HEK293 (cell line): ENCODE measurements around the gene ADGRB3.

Experiments
- CTCF ChIA-PET: fragments of 350-600 bp; formaldehyde crosslinking; extraction: SDS; loops from one replicate; lab custom pipeline; 2021; ENCODE audit warnings: antibody characterized with exemption; lab: Yijun Ruan, JAX
- POLR2A ChIA-PET: fragments of 300-600 bp; formaldehyde crosslinking; extraction: SDS; loops from one replicate; lab custom pipeline; 2020; ENCODE audit warnings: antibody characterized with exemption, inconsistent platforms; lab: Yijun Ruan, JAX
- H3K27ac ChIP-seq: fragments of 200-500 bp; sonication (Bioruptor generic); 2 replicates; pipeline ENCODE4 v1.5.1; 2014; ENCODE audit warnings: low read depth, low read length, control low read depth, inconsistent platforms; ENCODE audit errors: extremely low read depth
- H3K36me3 ChIP-seq, 2 experiments: fragments of 200-500 bp in 1 of 2; sonication (Bioruptor generic) in 1 of 2; 1 replicate in 1 of 2; 2 replicates in 1 of 2; pipeline ENCODE4 v1.5.1; 2014 to 2017; ENCODE audit warnings: inconsistent platforms in 2 of 2, low read length in 2 of 2; ENCODE audit not compliant: control insufficient read depth in 2 of 2, insufficient read depth in 1 of 2
- H3K4me1 ChIP-seq: fragments of 200-500 bp; sonication (Bioruptor generic); 2 replicates; pipeline ENCODE4 v1.5.1; 2014; ENCODE audit warnings: mild to moderate bottlenecking, low read length, inconsistent platforms; ENCODE audit not compliant: control insufficient read depth, insufficient read depth
- H3K4me3 ChIP-seq: 2 replicates; pipeline ENCODE4 v1.5.1; 2011; ENCODE audit warnings: low read depth, mild to moderate bottlenecking, control low read depth, low read length, moderate library complexity
- H3K9me3 ChIP-seq: fragments of 200-500 bp; sonication (Bioruptor generic); 2 replicates; pipeline ENCODE4 v1.5.1; 2014; ENCODE audit warnings: low read depth, low read length, inconsistent platforms; ENCODE audit not compliant: control insufficient read depth, insufficient read depth
- HOXA7 ChIP-seq: sonication (generic); formaldehyde crosslinking; IDR thresholded peaks from 2 replicates; pipeline ENCODE4 v1.8.1; 2022; ENCODE audit warnings: missing genetic modification reagents, borderline replicate concordance
- MYNN ChIP-seq: fragments of 450-650 bp; formaldehyde crosslinking; IDR thresholded peaks from 2 replicates; pipeline ENCODE4 v1.5.1; 2016; ENCODE audit warnings: missing biosample characterization, missing genetic modification characterization, borderline replicate concordance
- PBX3 ChIP-seq: sonication (generic); formaldehyde crosslinking; IDR thresholded peaks from 2 replicates; pipeline ENCODE4 v1.8.1; 2022; ENCODE audit warnings: mild to moderate bottlenecking, moderate library complexity, missing genetic modification reagents
- TCF7L2 ChIP-seq: IDR thresholded peaks from 2 replicates; pipeline ENCODE4 v1.6.1; 2011; ENCODE audit warnings: low read depth, mild to moderate bottlenecking, inconsistent platforms, low read length, moderate library complexity, borderline replicate concordance
- ZBTB21 ChIP-seq: fragments of 450-650 bp; formaldehyde crosslinking; IDR thresholded peaks from 2 replicates; pipeline ENCODE4 v1.5.1; 2017; ENCODE audit warnings: missing biosample characterization, missing genetic modification characterization
- ZNF112 ChIP-seq: fragments of 450-650 bp; formaldehyde crosslinking; IDR thresholded peaks from 2 replicates; pipeline ENCODE4 v1.5.0; 2017; ENCODE audit warnings: missing biosample characterization, missing genetic modification characterization
- ZNF132 ChIP-seq: fragments of 450-650 bp; formaldehyde crosslinking; IDR thresholded peaks from 2 replicates; pipeline ENCODE4 v1.5.1; 2017; ENCODE audit warnings: missing biosample characterization, missing genetic modification characterization, borderline replicate concordance
- ZNF18 ChIP-seq: fragments of 450-650 bp; formaldehyde crosslinking; IDR thresholded peaks from 2 replicates; pipeline ENCODE4 v1.5.1; 2016; ENCODE audit warnings: missing biosample characterization, missing genetic modification characterization
- ZNF221 ChIP-seq: fragments of 450-650 bp; formaldehyde crosslinking; IDR thresholded peaks from 2 replicates; pipeline ENCODE4 v1.5.1; 2017; ENCODE audit warnings: missing biosample characterization, missing genetic modification characterization, borderline replicate concordance
- ZNF280C ChIP-seq: fragments of 450-650 bp; formaldehyde crosslinking; IDR thresholded peaks from 2 replicates; pipeline ENCODE4 v1.5.1; 2016; ENCODE audit warnings: missing biosample characterization, missing genetic modification characterization
- ZNF311 ChIP-seq: fragments of 450-650 bp; formaldehyde crosslinking; IDR thresholded peaks from 2 replicates; pipeline ENCODE4 v1.5.1; 2017; ENCODE audit warnings: missing biosample characterization, missing genetic modification characterization, borderline replicate concordance
- ZNF488 ChIP-seq: fragments of 450-650 bp; formaldehyde crosslinking; IDR thresholded peaks from 2 replicates; pipeline ENCODE4 v1.5.1; 2016; ENCODE audit warnings: missing biosample characterization, missing genetic modification characterization
- ZNF544 ChIP-seq: fragments of 450-650 bp; formaldehyde crosslinking; IDR thresholded peaks from 2 replicates; pipeline ENCODE4 v1.5.0; 2017; ENCODE audit warnings: missing biosample characterization, missing genetic modification characterization
- ZNF560 ChIP-seq: fragments of 450-650 bp; formaldehyde crosslinking; IDR thresholded peaks from 2 replicates; pipeline ENCODE4 v1.5.1; 2017; ENCODE audit warnings: missing biosample characterization, missing genetic modification characterization, borderline replicate concordance
- ZNF621 ChIP-seq: fragments of 450-650 bp; formaldehyde crosslinking; IDR thresholded peaks from 2 replicates; pipeline ENCODE4 v1.5.1; 2017; ENCODE audit warnings: missing biosample characterization, missing genetic modification characterization
- ZNF660 ChIP-seq: fragments of 450-650 bp; IDR thresholded peaks from 2 replicates; pipeline ENCODE4 v1.5.1; 2018; ENCODE audit warnings: missing biosample characterization, mild to moderate bottlenecking, missing genetic modification characterization
- ZNF776 ChIP-seq: fragments of 450-650 bp; formaldehyde crosslinking; IDR thresholded peaks from 2 replicates; pipeline ENCODE4 v1.5.0; 2017; ENCODE audit warnings: missing biosample characterization, missing genetic modification characterization, borderline replicate concordance
- ZSCAN30 ChIP-seq: fragments of 450-650 bp; IDR thresholded peaks from 2 replicates; pipeline ENCODE4 v1.5.1; 2018; ENCODE audit warnings: missing biosample characterization, mild to moderate bottlenecking, missing genetic modification characterization, moderate library complexity
- TF ChIP-seq, protein P1 (sequence below): fragments of 450-650 bp; formaldehyde crosslinking; IDR thresholded peaks from 2 replicates; pipeline ENCODE4 v1.5.1; 2016; ENCODE audit warnings: missing biosample characterization, missing genetic modification characterization, borderline replicate concordance

The ADGRB3 gene

DNA sequence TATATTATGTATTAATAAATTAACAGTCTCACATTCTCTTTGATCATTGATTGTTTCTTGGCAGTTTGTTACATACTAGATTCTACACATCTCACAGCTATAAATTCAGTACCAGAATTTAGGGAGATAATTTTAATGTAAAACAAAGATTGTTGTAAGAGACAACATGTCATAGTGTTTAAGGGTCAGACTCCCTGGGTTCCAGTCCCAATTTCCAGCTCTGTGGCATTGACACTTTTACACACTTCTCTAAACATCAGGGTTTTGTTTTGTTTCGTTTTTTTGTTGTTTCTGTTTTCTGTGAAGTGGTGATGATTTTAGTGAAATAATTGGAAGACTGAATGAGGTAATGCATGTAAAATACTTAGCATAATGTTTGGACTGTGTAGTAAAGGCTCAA, 19.9 kb downstream of the ADGRB3 start:
- CTCF ChIA-PET, result no interaction called here
- no peak overlapping the region for H3K4me3 ChIP-seq
- TF ChIP-seq ZNF621 (tag by site-specific recombination), result no peak
- TF ChIP-seq ZNF221 (tag by site-specific recombination), result no peak
- TF ChIP-seq ZNF311 (tag by site-specific recombination), result no peak
- TF ChIP-seq, protein P1, sequence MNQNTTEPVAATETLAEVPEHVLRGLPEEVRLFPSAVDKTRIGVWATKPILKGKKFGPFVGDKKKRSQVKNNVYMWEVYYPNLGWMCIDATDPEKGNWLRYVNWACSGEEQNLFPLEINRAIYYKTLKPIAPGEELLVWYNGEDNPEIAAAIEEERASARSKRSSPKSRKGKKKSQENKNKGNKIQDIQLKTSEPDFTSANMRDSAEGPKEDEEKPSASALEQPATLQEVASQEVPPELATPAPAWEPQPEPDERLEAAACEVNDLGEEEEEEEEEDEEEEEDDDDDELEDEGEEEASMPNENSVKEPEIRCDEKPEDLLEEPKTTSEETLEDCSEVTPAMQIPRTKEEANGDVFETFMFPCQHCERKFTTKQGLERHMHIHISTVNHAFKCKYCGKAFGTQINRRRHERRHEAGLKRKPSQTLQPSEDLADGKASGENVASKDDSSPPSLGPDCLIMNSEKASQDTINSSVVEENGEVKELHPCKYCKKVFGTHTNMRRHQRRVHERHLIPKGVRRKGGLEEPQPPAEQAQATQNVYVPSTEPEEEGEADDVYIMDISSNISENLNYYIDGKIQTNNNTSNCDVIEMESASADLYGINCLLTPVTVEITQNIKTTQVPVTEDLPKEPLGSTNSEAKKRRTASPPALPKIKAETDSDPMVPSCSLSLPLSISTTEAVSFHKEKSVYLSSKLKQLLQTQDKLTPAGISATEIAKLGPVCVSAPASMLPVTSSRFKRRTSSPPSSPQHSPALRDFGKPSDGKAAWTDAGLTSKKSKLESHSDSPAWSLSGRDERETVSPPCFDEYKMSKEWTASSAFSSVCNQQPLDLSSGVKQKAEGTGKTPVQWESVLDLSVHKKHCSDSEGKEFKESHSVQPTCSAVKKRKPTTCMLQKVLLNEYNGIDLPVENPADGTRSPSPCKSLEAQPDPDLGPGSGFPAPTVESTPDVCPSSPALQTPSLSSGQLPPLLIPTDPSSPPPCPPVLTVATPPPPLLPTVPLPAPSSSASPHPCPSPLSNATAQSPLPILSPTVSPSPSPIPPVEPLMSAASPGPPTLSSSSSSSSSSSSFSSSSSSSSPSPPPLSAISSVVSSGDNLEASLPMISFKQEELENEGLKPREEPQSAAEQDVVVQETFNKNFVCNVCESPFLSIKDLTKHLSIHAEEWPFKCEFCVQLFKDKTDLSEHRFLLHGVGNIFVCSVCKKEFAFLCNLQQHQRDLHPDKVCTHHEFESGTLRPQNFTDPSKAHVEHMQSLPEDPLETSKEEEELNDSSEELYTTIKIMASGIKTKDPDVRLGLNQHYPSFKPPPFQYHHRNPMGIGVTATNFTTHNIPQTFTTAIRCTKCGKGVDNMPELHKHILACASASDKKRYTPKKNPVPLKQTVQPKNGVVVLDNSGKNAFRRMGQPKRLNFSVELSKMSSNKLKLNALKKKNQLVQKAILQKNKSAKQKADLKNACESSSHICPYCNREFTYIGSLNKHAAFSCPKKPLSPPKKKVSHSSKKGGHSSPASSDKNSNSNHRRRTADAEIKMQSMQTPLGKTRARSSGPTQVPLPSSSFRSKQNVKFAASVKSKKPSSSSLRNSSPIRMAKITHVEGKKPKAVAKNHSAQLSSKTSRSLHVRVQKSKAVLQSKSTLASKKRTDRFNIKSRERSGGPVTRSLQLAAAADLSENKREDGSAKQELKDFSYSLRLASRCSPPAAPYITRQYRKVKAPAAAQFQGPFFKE (tag by site-specific recombination), result no peak
- no peak for TF ChIP-seq ZNF112 (tag by site-specific recombination)
- TF ChIP-seq PBX3 (CRISPR knock-in tag), result no peak
- no peak for TF ChIP-seq ZNF660 (tag by site-specific recombination)
- TF ChIP-seq ZNF280C (tag by site-specific recombination), result no peak
- no peak for TF ChIP-seq ZSCAN30
- TF ChIP-seq ZNF18 (tag by site-specific recombination), result no peak
- no peaks in the 10 kb centered on the region for H3K36me3 ChIP-seq
- POLR2A ChIA-PET, result no interaction called here
- H3K4me1 ChIP-seq, result no peaks in the 10 kb centered on the region
- no peak overlapping the region for H3K27ac ChIP-seq
- H3K9me3 ChIP-seq, result no peaks in the 10 kb centered on the region

- H3K4me1 ChIP-seq, result no peaks in the 10 kb centered on the region
- no peak overlapping the region for H3K4me3 ChIP-seq
- no peak overlapping the region for H3K27ac ChIP-seq
- H3K36me3 ChIP-seq, result no peaks in the 10 kb centered on the region
- CTCF ChIA-PET, result interaction anchor here (0.5 to 0.6 kb wide), 3 partner anchors 20 to 1584 kb away, joined by 3 to 4 read pairs (median 3); no protein-coding TSS in a partner anchor
- POLR2A ChIA-PET, result no interaction called here
- no peaks in the 10 kb centered on the region for H3K9me3 ChIP-seq
- TF ChIP-seq ZNF132 (tag by site-specific recombination) (no peak), TCF7L2 (no peak), ZNF560 (tag by site-specific recombination) (no peak), MYNN (no peak), PBX3 (CRISPR knock-in tag) (no peak), ZNF776 (tag by site-specific recombination) (no peak), ZNF488 (tag by site-specific recombination) (no peak), HOXA7 (CRISPR knock-in tag) (no peak), ZBTB21 (tag by site-specific recombination) (no peak), ZNF544 (tag by site-specific recombination) (no peak)
These were observed 22.5 kb downstream of the ADGRB3 start for GRCh38 chr6:68657374-68658139.
